SU-DHL-6 (cell line): Measurements from ENCODE around the gene FBXO47.

Experiments used
- H2AFZ ChIP-seq: fragments of 200-600 bp; sonication (generic); 2 replicates; pipeline ENCODE4 v1.6.1; 2014; ENCODE audit warnings: low read depth, mild to moderate bottlenecking, moderate library complexity, mixed read lengths, antibody characterized with exemption, low read length; ENCODE audit not compliant: severe bottlenecking
- H3F3A ChIP-seq: fragments of 200-600 bp; shearing (Covaris generic); 2 replicates; pipeline ENCODE4 v1.6.0; 2016; ENCODE audit warnings: antibody characterized with exemption, mild to moderate bottlenecking; ENCODE audit not compliant: insufficient read depth
- H3K27ac ChIP-seq: fragments of 200-600 bp; sonication (generic); 2 replicates; pipeline ENCODE4 v1.5.1; 2016; ENCODE audit warnings: low read depth, mild to moderate bottlenecking, low read length, moderate library complexity, mixed read lengths
- H3K27me3 ChIP-seq: fragments of 200-600 bp; sonication (generic), shearing (Covaris generic); 2 replicates; pipeline ENCODE4 v1.6.0; 2014; ENCODE audit warnings: mild to moderate bottlenecking, low read length
- H3K36me3 ChIP-seq: fragments of 200-600 bp; sonication (generic); 2 replicates; pipeline ENCODE4 v1.6.1; 2014; ENCODE audit warnings: mild to moderate bottlenecking, low read length, mixed read lengths
- H3K4me2 ChIP-seq: fragments of 300-600, 200-600 bp; shearing (Covaris generic), sonication (generic); 2 replicates; pipeline ENCODE4 v1.6.0; 2014; ENCODE audit warnings: low read length, low read depth, mild to moderate bottlenecking; ENCODE audit not compliant: poor library complexity, severe bottlenecking
- H3K4me3 ChIP-seq: fragments of 200-600 bp; sonication (generic); 2 replicates; pipeline ENCODE4 v1.5.1; 2014; ENCODE audit warnings: antibody characterized with exemption, low read length, mild to moderate bottlenecking, mixed read lengths; ENCODE audit not compliant: insufficient read depth, poor library complexity, severe bottlenecking
- H3K79me2 ChIP-seq: fragments of 200-600 bp; sonication (generic); 2 replicates; pipeline ENCODE4 v1.6.1; 2014; ENCODE audit warnings: mild to moderate bottlenecking, low read length, moderate library complexity; ENCODE audit not compliant: insufficient read depth
- H3K9ac ChIP-seq: fragments of 200-600 bp; sonication (generic); 2 replicates; pipeline ENCODE4 v1.7.0; 2014; ENCODE audit warnings: mild to moderate bottlenecking, low read length
- H3K9me2 ChIP-seq: fragments of 200-600 bp; sonication (generic); replicated peaks from 2 replicates; pipeline ENCODE4 v1.6.1; 2014; ENCODE audit warnings: low read length; ENCODE audit not compliant: insufficient read depth
- H3K9me3 ChIP-seq: fragments of 200-600 bp; sonication (generic); 2 replicates; pipeline ENCODE4 v1.6.1; 2014; ENCODE audit warnings: low read length, mixed read lengths; ENCODE audit not compliant: insufficient read depth
- H4K20me1 ChIP-seq: fragments of 200-600 bp; sonication (generic); 2 replicates; pipeline ENCODE4 v1.6.1; 2014; ENCODE audit warnings: low read depth, mild to moderate bottlenecking, antibody characterized with exemption, low read length, moderate library complexity, mixed read lengths
- EZH2phosphoT487 ChIP-seq: fragments of 200-600 bp; sonication (generic), shearing (Covaris generic); conservative IDR thresholded peaks from 2 replicates; pipeline ENCODE4 v1.6.1; 2018; ENCODE audit warnings: mild to moderate bottlenecking, antibody characterized with exemption, low read length, moderate library complexity, mixed read lengths
- TF ChIP-seq, protein P1 (sequence below): fragments of 200-600 bp; sonication (generic); IDR thresholded peaks from one replicate; pipeline ENCODE4 v1.5.1; 2017; ENCODE audit warnings: antibody characterized with exemption, mild to moderate bottlenecking, low read length, moderate library complexity; ENCODE audit not compliant: insufficient read depth, poor library complexity, severe bottlenecking

The FBXO47 gene

DNA sequence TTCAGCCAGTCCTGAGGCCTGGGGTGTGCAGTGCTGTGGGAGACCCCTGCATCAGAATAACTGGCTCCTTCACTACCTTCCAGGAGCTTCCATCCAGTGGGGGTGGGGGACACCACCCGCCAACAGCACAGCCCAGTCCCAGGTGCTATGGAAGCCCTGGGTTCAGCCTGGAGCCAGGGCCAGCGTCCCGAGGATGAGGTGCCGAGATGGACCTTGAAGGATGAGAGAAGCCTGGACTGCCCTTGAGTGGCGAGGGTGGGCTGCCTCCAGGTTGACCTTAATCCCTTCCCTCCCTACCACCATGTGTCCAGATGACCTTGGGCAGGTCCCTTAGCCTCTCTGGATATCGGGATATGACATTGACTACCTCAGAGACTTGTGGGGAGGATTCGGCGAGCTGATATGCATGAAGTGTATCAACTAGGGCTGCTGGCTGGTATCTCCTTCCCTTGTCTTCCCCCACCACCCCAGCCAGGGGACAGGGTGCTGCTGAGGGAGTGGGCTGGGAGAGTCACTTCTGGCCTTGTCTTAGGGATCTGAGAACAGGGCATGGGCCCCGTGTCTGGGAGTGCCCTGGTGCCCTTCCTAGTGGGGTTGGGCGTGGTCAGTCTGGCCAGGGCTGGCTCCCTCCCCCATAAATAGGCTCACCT, 56.0 kb downstream of the FBXO47 start:
- no peak overlapping the region for H3K9ac ChIP-seq
- no peak overlapping the region for H3K4me3 ChIP-seq
- no peaks in the 10 kb centered on the region for H4K20me1 ChIP-seq
- no peaks in the 10 kb centered on the region for H3K36me3 ChIP-seq
- 0 out of 2 replicates have a peak, but pooled peaks cover 4% of the 10 kb centered on the region for H3K79me2 ChIP-seq
- H2AFZ ChIP-seq, result no peak overlapping the region
- H3K27ac ChIP-seq, result no peak overlapping the region
- H3F3A ChIP-seq, result no peaks in the 10 kb centered on the region
- H3K27me3 ChIP-seq, result no peaks in the 10 kb centered on the region
- no peaks in the 10 kb centered on the region for H3K9me2 ChIP-seq
- H3K4me2 ChIP-seq, result no peak overlapping the region
- TF ChIP-seq EZH2phosphoT487, result no peak
- TF ChIP-seq, protein P1, sequence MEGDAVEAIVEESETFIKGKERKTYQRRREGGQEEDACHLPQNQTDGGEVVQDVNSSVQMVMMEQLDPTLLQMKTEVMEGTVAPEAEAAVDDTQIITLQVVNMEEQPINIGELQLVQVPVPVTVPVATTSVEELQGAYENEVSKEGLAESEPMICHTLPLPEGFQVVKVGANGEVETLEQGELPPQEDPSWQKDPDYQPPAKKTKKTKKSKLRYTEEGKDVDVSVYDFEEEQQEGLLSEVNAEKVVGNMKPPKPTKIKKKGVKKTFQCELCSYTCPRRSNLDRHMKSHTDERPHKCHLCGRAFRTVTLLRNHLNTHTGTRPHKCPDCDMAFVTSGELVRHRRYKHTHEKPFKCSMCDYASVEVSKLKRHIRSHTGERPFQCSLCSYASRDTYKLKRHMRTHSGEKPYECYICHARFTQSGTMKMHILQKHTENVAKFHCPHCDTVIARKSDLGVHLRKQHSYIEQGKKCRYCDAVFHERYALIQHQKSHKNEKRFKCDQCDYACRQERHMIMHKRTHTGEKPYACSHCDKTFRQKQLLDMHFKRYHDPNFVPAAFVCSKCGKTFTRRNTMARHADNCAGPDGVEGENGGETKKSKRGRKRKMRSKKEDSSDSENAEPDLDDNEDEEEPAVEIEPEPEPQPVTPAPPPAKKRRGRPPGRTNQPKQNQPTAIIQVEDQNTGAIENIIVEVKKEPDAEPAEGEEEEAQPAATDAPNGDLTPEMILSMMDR, result no peak
- H3K9me3 ChIP-seq, result no peaks in the 10 kb centered on the region

DNA sequence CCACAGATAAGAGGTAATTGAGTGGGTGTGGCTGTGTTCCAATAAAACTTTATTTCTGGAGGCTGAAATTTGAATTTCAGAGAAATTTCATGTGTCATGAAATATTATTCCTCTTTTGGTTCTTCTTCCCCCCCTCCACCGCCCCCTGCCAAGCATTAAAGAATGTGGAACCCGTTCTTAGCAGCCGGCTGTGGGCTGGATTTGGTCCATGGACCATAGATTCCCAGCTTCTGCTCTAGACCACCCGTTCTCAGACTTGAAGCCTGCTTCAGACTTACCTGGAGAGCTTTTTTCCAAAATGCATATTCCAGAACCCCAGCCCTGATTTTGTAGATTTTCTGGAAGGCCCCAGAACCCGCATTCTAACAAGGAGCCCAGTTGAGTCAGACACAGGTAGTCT, 56.9 kb downstream of the FBXO47 start:
- Histone ChIP-seq H3F3A (no peaks in the 10 kb centered on the region), H3K36me3 (no peaks in the 10 kb centered on the region), H3K9ac (no peak overlapping the region), H3K4me2 (no peak overlapping the region), H2AFZ (no peak overlapping the region), H3K27ac (no peak overlapping the region), H3K79me2 (0 out of 2 replicates have a peak, but pooled peaks cover 4% of the 10 kb centered on the region), H4K20me1 (no peaks in the 10 kb centered on the region), H3K27me3 (no peaks in the 10 kb centered on the region), H3K9me3 (no peaks in the 10 kb centered on the region), H3K4me3 (no peak overlapping the region), H3K9me2 (no peaks in the 10 kb centered on the region)
- TF ChIP-seq, protein P1, result no peak
- TF ChIP-seq EZH2phosphoT487, result no peak

DNA sequence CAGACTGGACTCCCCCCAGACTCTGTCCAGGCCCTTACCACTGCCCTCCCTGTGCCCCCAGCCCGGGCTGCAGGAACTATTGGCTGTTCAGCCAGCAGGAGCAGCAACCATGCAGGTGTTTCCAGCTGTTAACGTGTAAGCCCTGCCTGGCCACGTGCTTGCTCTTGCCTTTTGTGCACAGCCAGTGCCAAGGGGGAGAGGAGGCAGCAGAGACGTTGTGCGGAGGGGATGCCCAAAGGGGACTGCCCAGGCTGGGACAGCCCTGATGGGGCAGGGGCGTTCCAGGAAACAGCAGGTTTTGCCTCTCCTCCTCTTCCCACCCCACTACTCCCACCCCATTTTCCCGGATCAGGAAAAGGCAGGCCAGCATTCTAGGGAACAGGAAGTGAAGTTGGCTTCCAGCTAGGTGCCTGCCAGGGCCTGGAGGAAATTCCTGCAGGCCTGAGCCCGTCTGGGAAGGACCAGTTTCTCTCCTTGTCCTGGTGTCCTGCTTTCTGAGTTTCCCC, 58.5 kb downstream of the FBXO47 start:
- no peaks in the 10 kb centered on the region for H4K20me1 ChIP-seq
- H2AFZ ChIP-seq, result no peak overlapping the region
- H3F3A ChIP-seq, result no peaks in the 10 kb centered on the region
- H3K9ac ChIP-seq, result peak overlapping the region; percentile 13; the same call in 1 of the 2 replicates
- no peak overlapping the region for H3K4me2 ChIP-seq
- peaks cover 11% of the 10 kb centered on the region; the same call in 1 of the 2 replicates for H3K36me3 ChIP-seq
- H3K27ac ChIP-seq, result no peak overlapping the region
- H3K4me3 ChIP-seq, result no peak overlapping the region
- no peaks in the 10 kb centered on the region for H3K27me3 ChIP-seq
- TF ChIP-seq, protein P1, result no peak
- TF ChIP-seq EZH2phosphoT487, result no peak
- 0 out of 2 replicates have a peak, but pooled peaks cover 10% of the 10 kb centered on the region for H3K79me2 ChIP-seq
- H3K9me2 ChIP-seq, result no peaks in the 10 kb centered on the region
- H3K9me3 ChIP-seq, result no peaks in the 10 kb centered on the region
